Ishikawa (cell line): ENCODE measurements around the gene KDM4D.

Experiments
- EP300 ChIP-seq: IDR thresholded peaks from 2 replicates; pipeline ENCODE4 v1.6.1; 2012; ENCODE audit warnings: borderline replicate concordance
- TAF1 ChIP-seq: IDR thresholded peaks from 2 replicates; pipeline ENCODE4 v1.6.1; 2012; ENCODE audit warnings: low read depth, mild to moderate bottlenecking
- TCF12 ChIP-seq: IDR thresholded peaks from 2 replicates; pipeline ENCODE4 v1.6.1; 2012; ENCODE audit warnings: low read depth
- YY1 ChIP-seq: IDR thresholded peaks from 2 replicates; pipeline ENCODE4 v1.6.1; 2012; ENCODE audit warnings: low read depth

DNA sequence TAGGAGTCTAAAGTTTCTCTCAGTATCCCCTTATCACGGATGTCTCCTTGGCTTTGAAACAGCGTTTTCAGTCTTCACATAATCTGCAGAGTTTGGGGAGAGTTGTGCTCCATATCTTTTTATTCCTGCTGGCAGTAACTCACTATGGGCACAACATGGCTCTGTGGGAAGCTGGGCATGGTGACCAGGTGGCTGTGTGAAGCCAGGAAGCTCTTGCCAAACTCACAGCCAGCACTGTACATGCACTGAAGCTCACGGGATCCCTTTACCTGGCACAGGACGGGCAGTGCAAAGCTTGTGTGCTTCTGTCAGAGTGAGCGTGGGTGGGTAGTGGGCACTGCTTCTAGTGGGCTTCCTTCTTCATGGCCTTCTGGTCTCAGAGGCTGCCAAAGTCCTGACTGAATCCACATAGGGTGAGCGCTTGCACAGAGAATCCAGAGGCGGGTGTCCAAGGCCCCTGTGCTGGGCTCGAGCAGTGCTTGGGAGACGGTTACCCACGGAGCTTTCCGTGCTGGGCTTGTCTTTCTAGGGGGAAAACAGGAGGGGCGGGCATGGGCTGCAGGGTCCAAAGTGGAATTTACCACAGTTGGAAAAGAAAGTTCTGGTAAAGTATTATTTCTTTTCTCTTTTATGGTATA, 40.8 kb downstream of the KDM4D start:
- TF ChIP-seq TCF12 (no peak), EP300 (no peak), TAF1 (no peak), YY1 (no peak)
